ENCODE measurements around the gene GRIFIN.

GRCh38 chr7:2523461-2523936, 47.3 kb upstream of the GRIFIN start:
- no peak for TF ChIP-seq CTCF (tag by site-specific recombination; IDR thresholded peaks at IDR 0.05)
- TF ChIP-seq ZNF558 (tag by site-specific recombination; IDR thresholded peaks at IDR 0.05), result no peak
- TF ChIP-seq ZNF792 (tag by site-specific recombination; IDR thresholded peaks at IDR 0.05), result no peak
- TF ChIP-seq ZSCAN5A (tag by site-specific recombination; IDR thresholded peaks at IDR 0.05), result no peak
- no peak for TF ChIP-seq ZNF664 (tag by site-specific recombination; IDR thresholded peaks at IDR 0.05)
- no peak for TF ChIP-seq ZNF274 (IDR thresholded peaks at IDR 0.05; ENCODE audit: low read length)
- TF ChIP-seq ZNF274 (tag by site-specific recombination; IDR thresholded peaks at IDR 0.05; ENCODE audit: borderline replicate concordance), result no peak
- no peak for TF ChIP-seq REST (tag by site-specific recombination; IDR thresholded peaks at IDR 0.05)
- TF ChIP-seq HOXC10 (CRISPR knock-in tag; IDR thresholded peaks at IDR 0.05), result no peak
- TF ChIP-seq PBX3 (CRISPR knock-in tag; IDR thresholded peaks at IDR 0.05), result no peak
- TF ChIP-seq ZNF561 (tag by site-specific recombination; IDR thresholded peaks at IDR 0.05; ENCODE audit: borderline replicate concordance), result no peak

Data from HEK293 (cell line).